K562 (cell line): ENCODE data around the gene SAFB. TPM values are rescaled to one million over a fixed set of nuclear protein-coding genes. Genes with fewer than 3 reads are reported as not detected.

Experiments used
- EGR1 ChIP-seq: fragments of 450-650 bp; conservative IDR thresholded peaks from 2 replicates; pipeline ENCODE4 v1.6.1; 2017; ENCODE audit warnings: mild to moderate bottlenecking
- ELF2 ChIP-seq: fragments of 250-450 bp; sonication (Bioruptor Pico); IDR thresholded peaks from 2 replicates; pipeline ENCODE4 v1.5.0; 2021; ENCODE audit warnings: mild to moderate bottlenecking
- FOXK1 ChIP-seq: sonication (generic); formaldehyde crosslinking; IDR thresholded peaks from 2 replicates; pipeline ENCODE4 v1.8.0; 2022; ENCODE audit warnings: missing genetic modification reagents, mild to moderate bottlenecking, borderline replicate concordance
- HNRNPUL1 ChIP-seq: fragments of 200-400 bp; formaldehyde crosslinking; IDR thresholded peaks from 2 replicates; pipeline ENCODE4 v1.6.1; 2017; ENCODE audit warnings: low read length
- NCOA2 ChIP-seq, 2 experiments: fragments of 450-650 bp; IDR thresholded peaks; 2 replicates each; pipeline ENCODE4 v1.6.1; 2018; ENCODE audit warnings: mild to moderate bottlenecking in 2 of 2, moderate library complexity in 1 of 2; ENCODE audit not compliant: partially characterized antibody in 2 of 2
- RAD21 ChIP-seq, 2 experiments: fragments of 250-450 bp in 1 of 2; fragments of 450-650 bp in 1 of 2; sonication (Bioruptor Pico) in 1 of 2; formaldehyde crosslinking in 1 of 2; IDR thresholded peaks in 1 of 2; conservative IDR thresholded peaks in 1 of 2; 2 replicates each; pipeline versions ENCODE4 v1.4.0 to v1.8.0; 2020 to 2022; ENCODE audit warnings: mild to moderate bottlenecking in 2 of 2, moderate library complexity in 1 of 2
- SAFB ChIP-seq: fragments of 200-400 bp; formaldehyde crosslinking; IDR thresholded peaks from 2 replicates; pipeline ENCODE4 v1.6.1; 2017; ENCODE audit warnings: low read depth, low read length, borderline replicate concordance
- UBTF ChIP-seq, 2 experiments: IDR thresholded peaks; 2 replicates each; pipeline ENCODE4 v1.6.1; 2012; ENCODE audit warnings: improper control_type of control experiment in 2 of 2, low read depth in 2 of 2, low read length in 2 of 2, borderline replicate concordance in 1 of 2
- ZFX ChIP-seq: sonication (generic); formaldehyde crosslinking; IDR thresholded peaks from 2 replicates; pipeline ENCODE4 v1.8.0; 2022; ENCODE audit warnings: mild to moderate bottlenecking, missing genetic modification reagents, moderate library complexity
- ZNF3 ChIP-seq: fragments of 250-450 bp; sonication (Bioruptor Pico); IDR thresholded peaks from 2 replicates; pipeline ENCODE4 v1.5.0; 2021; ENCODE audit warnings: mild to moderate bottlenecking, moderate library complexity
- ZSCAN32 ChIP-seq: fragments of 450-650 bp; formaldehyde crosslinking; IDR thresholded peaks from 2 replicates; pipeline ENCODE4 v1.4.0; 2020; ENCODE audit warnings: mild to moderate bottlenecking, moderate library complexity
- polyA plus RNA-seq, 8 experiments: library from polyadenylated mRNA; depleted of rRNA in 4 of 8; stranded (reverse) in 5 of 8; unstranded in 3 of 8; fragments of >200 nt; fragmentation: Nextera tagmentation in 2 of 8; fragmentation: Illumina TruSeq in 1 of 8; extraction: Ambion mirVana in 2 of 8; extraction: Trizol in 1 of 8; gene quantifications; 2 replicates each; pipeline versions ENCODE4 v1.2.1 to v1.2.3, GENCODE V29; 2011 to 2014; ENCODE audit warnings: inconsistent platforms in 1 of 8, missing spikeins in 1 of 8
- total RNA-seq, 7 experiments: library from RNA; depleted of rRNA in 6 of 7; stranded (reverse); fragments of >200 nt in 6 of 7; fragmentation: Illumina TruSeq in 2 of 7; extraction: Trizol in 2 of 7; gene quantifications; 2 replicates each; pipeline versions ENCODE4 v1.2.1 to v1.2.3, GENCODE V29; 2011 to 2021; ENCODE audit warnings: low replicate concordance in 1 of 7
- TF ChIP-seq, protein P1 (sequence below): fragments of 200-600 bp; sonication (generic); IDR thresholded peaks from one replicate; pipeline ENCODE4 v1.6.1; 2012; ENCODE audit warnings: mild to moderate bottlenecking, low read depth, low read length, inconsistent platforms

SAFB gene
- total and polyA plus RNA-seq, 9 of the 15 experiments (the other 6 are each of a cell fraction or from before 2014, with no cell fraction given) = 1.1 to 151 (median 83.1) TPM

- TF ChIP-seq, protein P1, sequence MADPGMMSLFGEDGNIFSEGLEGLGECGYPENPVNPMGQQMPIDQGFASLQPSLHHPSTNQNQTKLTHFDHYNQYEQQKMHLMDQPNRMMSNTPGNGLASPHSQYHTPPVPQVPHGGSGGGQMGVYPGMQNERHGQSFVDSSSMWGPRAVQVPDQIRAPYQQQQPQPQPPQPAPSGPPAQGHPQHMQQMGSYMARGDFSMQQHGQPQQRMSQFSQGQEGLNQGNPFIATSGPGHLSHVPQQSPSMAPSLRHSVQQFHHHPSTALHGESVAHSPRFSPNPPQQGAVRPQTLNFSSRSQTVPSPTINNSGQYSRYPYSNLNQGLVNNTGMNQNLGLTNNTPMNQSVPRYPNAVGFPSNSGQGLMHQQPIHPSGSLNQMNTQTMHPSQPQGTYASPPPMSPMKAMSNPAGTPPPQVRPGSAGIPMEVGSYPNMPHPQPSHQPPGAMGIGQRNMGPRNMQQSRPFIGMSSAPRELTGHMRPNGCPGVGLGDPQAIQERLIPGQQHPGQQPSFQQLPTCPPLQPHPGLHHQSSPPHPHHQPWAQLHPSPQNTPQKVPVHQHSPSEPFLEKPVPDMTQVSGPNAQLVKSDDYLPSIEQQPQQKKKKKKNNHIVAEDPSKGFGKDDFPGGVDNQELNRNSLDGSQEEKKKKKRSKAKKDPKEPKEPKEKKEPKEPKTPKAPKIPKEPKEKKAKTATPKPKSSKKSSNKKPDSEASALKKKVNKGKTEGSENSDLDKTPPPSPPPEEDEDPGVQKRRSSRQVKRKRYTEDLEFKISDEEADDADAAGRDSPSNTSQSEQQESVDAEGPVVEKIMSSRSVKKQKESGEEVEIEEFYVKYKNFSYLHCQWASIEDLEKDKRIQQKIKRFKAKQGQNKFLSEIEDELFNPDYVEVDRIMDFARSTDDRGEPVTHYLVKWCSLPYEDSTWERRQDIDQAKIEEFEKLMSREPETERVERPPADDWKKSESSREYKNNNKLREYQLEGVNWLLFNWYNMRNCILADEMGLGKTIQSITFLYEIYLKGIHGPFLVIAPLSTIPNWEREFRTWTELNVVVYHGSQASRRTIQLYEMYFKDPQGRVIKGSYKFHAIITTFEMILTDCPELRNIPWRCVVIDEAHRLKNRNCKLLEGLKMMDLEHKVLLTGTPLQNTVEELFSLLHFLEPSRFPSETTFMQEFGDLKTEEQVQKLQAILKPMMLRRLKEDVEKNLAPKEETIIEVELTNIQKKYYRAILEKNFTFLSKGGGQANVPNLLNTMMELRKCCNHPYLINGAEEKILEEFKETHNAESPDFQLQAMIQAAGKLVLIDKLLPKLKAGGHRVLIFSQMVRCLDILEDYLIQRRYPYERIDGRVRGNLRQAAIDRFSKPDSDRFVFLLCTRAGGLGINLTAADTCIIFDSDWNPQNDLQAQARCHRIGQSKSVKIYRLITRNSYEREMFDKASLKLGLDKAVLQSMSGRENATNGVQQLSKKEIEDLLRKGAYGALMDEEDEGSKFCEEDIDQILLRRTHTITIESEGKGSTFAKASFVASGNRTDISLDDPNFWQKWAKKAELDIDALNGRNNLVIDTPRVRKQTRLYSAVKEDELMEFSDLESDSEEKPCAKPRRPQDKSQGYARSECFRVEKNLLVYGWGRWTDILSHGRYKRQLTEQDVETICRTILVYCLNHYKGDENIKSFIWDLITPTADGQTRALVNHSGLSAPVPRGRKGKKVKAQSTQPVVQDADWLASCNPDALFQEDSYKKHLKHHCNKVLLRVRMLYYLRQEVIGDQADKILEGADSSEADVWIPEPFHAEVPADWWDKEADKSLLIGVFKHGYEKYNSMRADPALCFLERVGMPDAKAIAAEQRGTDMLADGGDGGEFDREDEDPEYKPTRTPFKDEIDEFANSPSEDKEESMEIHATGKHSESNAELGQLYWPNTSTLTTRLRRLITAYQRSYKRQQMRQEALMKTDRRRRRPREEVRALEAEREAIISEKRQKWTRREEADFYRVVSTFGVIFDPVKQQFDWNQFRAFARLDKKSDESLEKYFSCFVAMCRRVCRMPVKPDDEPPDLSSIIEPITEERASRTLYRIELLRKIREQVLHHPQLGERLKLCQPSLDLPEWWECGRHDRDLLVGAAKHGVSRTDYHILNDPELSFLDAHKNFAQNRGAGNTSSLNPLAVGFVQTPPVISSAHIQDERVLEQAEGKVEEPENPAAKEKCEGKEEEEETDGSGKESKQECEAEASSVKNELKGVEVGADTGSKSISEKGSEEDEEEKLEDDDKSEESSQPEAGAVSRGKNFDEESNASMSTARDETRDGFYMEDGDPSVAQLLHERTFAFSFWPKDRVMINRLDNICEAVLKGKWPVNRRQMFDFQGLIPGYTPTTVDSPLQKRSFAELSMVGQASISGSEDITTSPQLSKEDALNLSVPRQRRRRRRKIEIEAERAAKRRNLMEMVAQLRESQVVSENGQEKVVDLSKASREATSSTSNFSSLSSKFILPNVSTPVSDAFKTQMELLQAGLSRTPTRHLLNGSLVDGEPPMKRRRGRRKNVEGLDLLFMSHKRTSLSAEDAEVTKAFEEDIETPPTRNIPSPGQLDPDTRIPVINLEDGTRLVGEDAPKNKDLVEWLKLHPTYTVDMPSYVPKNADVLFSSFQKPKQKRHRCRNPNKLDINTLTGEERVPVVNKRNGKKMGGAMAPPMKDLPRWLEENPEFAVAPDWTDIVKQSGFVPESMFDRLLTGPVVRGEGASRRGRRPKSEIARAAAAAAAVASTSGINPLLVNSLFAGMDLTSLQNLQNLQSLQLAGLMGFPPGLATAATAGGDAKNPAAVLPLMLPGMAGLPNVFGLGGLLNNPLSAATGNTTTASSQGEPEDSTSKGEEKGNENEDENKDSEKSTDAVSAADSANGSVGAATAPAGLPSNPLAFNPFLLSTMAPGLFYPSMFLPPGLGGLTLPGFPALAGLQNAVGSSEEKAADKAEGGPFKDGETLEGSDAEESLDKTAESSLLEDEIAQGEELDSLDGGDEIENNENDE = no peak
- TF ChIP-seq RAD21 (CRISPR knock-in tag; conservative IDR thresholded peaks at IDR 0.05 in 1 of 2, IDR thresholded peaks at IDR 0.05 in 1 of 2) (no peak), HNRNPUL1 (no peak), ZFX (CRISPR knock-in tag) (peak; percentile 94), ZNF3 (CRISPR knock-in tag) (no peak), ELF2 (peak; percentile 78; the same call in 1 of the 2 replicates), ZSCAN32 (CRISPR knock-in tag) (no peak), NCOA2 (IDR thresholded peaks at IDR 0.05; ENCODE audit: partially characterized antibody in 2 of 2) (no peak), UBTF (IDR thresholded peaks at IDR 0.05; ENCODE audit: borderline replicate concordance in 1 of 2, low read depth in 2 of 2, low read length in 2 of 2) (0 out of 4 replicates have a peak, but pooled peaks of 1 of the 2 experiments have one; percentile 33), EGR1 (peak; percentile 63; the same call in 1 of the 2 replicates), SAFB (peak; percentile 88), FOXK1 (CRISPR knock-in tag) (no peak)
Measured at GRCh38 chr19:5680437-5681368, 57.8 kb downstream of the SAFB start, which contains the start of the genes HSD11B1L and MICOS13 (continued).
